Mesenteric fat pad (tissue), 1 donor: ENCODE results near the gene PDILT. TPM values are rescaled to one million over a fixed set of nuclear protein-coding genes. Genes with fewer than 3 reads are reported as not detected.
"Not testable (repeated sequence)": the region's sequence is repeated elsewhere in the genome, so short reads cannot be mapped to it uniquely, and the experiment has no call there.

ENCODE experiments used
- DNase-seq: peaks from one replicate; pipeline ENCODE4 v3.0.0-alpha.2; 2020; ENCODE audit warnings: low spot score
- total RNA-seq: library from RNA; stranded (reverse); fragmentation: NEBNext Ultra II Directional; extraction: Animal tissue kit (Norgen Biotek cat#: 25700); gene quantifications from one replicate; pipeline ENCODE4 v1.2.1, GENCODE V29; 2021
- donor health status: DM: yes; HTN: yes; CAD: no.

The PDILT gene
- total RNA-seq, 1 donor from 2014 or later: not detected

DNA sequence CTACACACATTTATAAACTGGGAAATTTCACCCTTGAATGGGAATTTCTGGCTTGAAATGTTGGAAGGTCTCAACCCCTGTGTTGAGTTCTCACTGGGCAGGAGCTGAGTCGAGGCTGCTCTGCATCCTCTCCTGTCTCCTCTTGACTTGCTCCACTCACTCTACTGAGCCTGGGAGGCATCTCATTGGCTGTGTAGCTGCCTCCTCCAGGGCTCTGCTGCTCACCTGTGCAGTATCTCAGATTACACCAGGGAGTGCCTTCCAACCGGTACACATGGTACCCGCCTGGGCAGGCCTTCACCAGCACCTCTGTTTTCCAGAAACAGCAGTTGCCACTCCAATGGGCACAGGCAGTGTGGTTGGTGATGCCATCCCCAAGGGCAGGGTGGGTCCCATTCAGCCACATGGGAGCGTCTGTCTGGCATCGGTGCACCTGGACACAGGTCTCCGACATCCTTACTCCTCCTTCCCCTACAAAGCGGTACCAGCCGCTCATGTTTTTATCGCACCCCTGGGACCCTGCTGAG is 80.9 kb downstream of the PDILT start:
- no peak for DNase-seq

DNA sequence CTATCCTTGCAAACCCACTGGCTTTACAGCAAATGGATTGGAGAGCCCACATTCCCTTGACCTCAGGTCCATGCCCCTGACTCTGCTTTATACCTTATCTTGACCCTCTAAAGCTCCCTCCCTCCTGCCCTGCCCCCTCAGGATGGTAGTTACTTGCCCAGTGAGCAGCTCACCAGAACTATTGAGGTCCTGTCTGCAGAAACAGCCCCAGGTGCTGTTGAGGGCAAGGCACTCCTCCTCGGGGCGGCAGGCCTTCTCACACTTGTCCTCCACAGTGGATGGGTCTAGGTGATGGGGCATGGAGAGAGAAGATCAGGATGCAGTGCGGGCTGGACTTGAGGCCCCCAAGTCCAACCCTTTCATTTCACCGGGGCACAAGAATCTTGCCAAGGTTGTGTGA is 81.8 kb downstream of the PDILT start:
- no peak for DNase-seq

DNA sequence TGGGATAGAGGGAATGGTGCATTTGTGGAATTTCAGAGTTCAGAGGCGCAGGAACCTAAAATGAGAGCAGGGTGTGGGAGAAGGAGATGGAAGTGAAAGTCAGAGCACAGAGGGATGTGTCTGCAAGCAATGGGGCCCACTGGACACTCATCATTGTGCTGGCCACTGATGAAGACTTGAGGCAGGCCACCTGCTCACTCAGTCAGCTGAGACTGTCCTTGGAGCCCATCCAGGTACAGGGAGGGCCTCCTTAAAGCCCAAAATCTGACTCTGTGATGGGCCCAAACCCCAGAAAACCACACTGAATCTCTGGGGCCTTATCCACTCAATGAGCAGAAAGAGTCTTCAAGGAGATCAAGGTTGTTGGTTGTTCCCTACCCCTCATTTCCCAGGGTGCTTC is 82.9 kb downstream of the PDILT start:
- no peak for DNase-seq

GRCh38 chr16:20321051-20321450 is 83.5 kb downstream of the PDILT start:
- DNase-seq: not testable (repeated sequence)

- no peak for DNase-seq
Observed at GRCh38 chr16:20320592-20320991, 83.9 kb downstream of the PDILT start.

DNA sequence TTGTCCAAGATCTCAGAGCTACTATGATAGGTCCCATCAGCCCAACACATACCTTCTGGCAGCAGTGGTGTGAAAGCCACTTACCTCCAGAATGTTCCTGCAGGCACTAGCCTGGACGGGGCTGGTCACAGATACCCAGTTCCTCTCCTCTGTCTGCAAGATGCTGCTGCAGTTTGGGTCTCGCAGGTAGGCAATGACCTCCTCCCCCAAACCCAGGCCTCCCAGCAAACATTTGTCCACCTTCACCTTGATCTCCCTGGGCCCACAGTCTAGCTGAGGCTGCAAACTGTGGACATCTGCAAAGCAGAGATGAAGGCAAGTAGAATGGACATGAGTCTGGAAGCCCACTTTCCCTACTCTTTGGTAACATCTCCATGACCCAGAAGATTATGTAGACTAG is 84.4 kb downstream of the PDILT start:
- no peak for DNase-seq

GRCh38 chr16:20319406-20319805 is 85.1 kb downstream of the PDILT start:
- DNase-seq: no peak

DNA sequence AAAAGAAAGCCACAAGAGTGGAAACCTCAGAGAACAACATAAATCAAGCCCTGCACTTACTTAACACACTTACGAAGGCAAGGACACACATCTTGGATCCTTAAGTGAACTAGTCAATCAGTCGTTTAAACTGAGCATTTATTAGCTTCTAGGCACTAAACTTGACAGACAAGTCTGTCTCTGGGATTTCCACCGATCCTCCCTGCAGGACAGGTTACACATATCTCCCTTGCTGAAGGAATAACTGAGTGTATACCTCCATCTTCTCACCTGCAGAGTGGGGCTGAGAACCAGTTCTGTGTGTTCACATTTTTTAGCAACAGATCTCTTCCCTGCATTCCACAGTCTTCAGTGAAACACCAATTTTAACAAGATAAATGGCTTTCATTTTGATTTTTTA is 86.1 kb downstream of the PDILT start:
- no peak for DNase-seq

DNA sequence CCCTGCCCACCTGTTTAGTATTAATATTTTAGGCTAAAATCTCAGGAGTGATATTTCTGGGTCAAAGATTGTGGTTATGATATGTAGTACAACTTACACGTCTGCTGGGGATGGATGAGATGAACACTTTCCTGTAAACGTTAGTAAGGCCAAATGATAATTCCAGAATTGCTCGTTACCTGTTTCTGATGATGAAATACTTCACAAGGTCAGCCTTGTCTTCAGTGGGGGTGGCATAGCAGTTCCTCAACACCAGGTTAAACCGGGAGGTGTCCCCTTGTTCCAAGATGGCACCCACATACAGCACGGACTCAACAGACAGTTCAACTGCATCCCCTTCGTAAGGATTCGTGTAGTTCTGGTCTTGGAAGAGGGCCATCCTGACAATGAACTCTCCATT is 86.5 kb downstream of the PDILT start:
- DNase-seq: no peak

DNA sequence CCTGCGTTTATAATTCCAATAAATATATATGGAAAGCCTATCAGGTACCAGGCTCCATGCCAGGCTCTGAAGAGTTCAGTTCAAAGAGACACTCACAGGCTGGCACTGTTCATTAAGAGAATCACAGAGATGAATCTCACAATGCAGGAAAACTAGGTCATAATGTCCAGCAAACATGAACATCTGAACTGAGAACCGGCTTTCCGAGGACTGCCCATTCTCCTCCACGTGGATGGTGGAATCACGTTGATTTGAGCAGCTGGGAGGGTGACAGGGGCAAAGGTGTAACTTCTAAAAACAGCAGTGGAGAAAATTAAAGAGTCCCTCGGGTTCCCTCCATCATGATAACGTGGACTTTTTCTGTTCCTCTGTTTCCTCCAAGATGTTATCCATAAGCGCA is 87.4 kb downstream of the PDILT start:
- no peak for DNase-seq

DNA sequence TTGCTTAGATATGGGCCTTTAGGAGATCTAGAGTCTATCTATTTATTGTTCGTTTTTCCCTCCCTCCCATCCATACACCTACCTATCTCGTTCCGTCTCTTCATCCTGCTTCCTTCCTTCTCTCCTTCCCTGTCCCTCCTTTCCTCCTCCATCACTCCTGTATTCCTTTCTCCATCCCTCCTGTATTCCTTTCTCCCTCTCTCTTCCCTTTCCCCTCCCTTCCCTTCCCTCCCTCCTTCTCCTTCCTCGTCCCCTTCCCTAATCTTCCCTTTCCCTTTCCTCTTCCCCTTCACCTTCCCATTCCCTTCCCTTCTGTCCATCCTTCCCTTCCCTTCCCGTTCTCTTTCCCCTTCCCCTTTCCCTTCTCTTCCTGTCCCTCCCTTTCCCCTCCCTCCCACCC is 87.8 kb downstream of the PDILT start:
- DNase-seq: no peak

DNA sequence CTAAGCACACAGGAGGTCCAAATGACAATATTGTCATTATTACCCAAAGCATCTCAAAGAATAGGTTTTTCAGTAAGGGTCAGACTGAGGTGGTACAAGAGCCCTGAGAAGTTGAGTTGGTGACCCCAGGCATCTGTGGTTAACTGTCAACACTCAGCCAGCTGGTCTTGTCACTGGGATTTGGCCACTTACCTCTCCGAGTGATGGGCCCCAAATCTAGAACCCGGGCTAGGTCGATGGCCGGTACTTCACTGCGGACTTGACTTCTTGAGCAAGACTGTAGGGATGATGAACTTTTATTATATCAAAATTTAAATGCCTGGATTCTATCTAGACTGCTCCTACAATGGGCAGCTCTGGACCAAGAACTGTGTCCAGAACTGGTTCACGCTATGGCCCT is 88.8 kb downstream of the PDILT start:
- DNase-seq: no peak

- DNase-seq: no peak
Observed at GRCh38 chr16:20314575-20314974, 90.0 kb downstream of the PDILT start.

DNA sequence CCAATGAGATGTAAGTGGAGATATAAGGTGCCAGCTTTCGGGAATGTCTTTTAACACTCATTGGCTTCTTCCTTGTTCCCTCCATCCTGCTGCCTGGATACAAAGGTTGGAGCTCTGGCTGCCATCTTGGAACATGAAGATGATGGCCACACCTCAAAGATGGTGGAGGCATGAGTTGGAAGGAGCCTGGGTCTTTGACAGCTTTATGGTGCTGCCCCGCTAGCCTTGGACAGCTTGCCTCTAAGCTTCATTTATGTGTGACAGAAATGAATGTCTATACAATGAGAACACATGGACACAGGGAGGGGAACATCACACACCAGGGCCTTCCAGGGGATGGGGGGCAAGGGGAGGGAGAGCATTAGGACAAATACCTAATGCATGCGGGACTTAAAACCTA is 90.8 kb downstream of the PDILT start:
- no peak for DNase-seq

- not testable (repeated sequence) for DNase-seq
Observed at GRCh38 chr16:20312536-20313095, 91.9 kb downstream of the PDILT start.

DNA sequence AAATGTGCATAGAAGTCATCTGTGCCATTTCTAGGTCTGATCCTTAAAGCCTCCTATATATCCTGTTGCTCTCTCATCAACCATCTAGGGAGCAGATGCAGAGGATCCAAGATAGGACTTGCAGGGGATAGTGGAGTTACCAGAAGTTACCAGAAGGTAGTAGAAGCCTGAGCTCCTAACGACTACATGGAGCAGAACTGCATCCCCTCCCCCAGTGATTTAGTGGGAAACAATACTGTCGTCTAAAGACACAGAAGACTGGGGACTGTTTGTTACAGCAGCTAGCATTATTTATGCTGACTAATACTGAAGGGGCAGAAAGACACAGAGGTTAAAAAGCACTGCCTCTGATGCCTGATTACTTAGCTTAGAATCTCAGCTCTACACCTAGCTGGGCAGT is 93.0 kb downstream of the PDILT start:
- no peak for DNase-seq

GRCh38 chr16:20310421-20311395 is 93.8 kb downstream of the PDILT start:
- DNase-seq: no peak

DNA sequence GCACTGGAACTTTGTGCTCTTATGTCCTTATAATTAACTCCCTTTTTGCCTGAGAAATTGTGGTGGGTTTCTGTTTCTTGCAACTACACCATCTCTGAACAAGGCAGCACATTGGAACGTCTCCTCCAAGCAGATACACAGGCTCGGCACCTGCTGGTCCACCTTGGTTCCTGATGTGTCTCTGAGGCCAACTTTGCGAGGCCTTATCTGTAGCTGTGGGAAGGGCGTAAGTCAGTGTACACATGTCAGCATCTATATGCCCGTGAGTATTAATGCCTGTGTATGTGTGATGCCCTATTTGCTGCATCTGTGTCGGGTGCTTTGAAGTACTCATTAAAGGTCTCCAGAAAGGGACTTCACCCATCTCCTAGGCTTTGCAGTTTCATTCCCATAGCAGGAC is 94.8 kb downstream of the PDILT start:
- DNase-seq: no peak
